ENCODE measurements around the gene CMSS1. TPM values are rescaled to one million over a fixed set of nuclear protein-coding genes. Genes with fewer than 3 reads are reported as not detected.

Gene CMSS1
- total RNA-seq, 4 donors from 2014 or later = 2.4 to 29.9 (median 5.2) TPM

GRCh38 chr3:100059472-100059871 is 241.8 kb downstream of the CMSS1 start:
- Histone ChIP-seq H3K36me3 (no peaks in the 10 kb centered on the region), H3K27me3 (no peaks in the 10 kb centered on the region), H3K4me3 (no peak overlapping the region), H3K4me1 (peaks cover 0 to 17% (median 2%) of the 10 kb centered on the region in 4 donors), H3K27ac (no peak overlapping the region), H3K9me3 (no peaks in the 10 kb centered on the region)
- 96 to 100% methylated on average over 2 to 3 of the region's 3 CpGs for WGBS, 2 donors (ENCODE audit: low coverage in 1 of 2)
- TF ChIP-seq POLR2AphosphoS5 (IDR thresholded peaks at IDR 0.05) (no peak), CTCF (IDR thresholded peaks at IDR 0.05) (no peak), POLR2A (IDR thresholded peaks at IDR 0.05) (no peak), EP300 (IDR thresholded peaks at IDR 0.05; ENCODE audit: low read depth) (no peak)
- DNase-seq = no peak
- intact Hi-C loops (cut with DNase I; ENCODE audit: low total_unique reads) (no loop called here), in situ Hi-C loops (cut with MboI; ENCODE audit: low pct_ligation_motif_present in 1 of 4, low pct_unique_long_range_greater_than_20kb in 1 of 4, low sequenced_read_pairs in 3 of 4) (loop anchor here (25.0 kb wide), 4 partner anchors 178 to 222 kb away; partner anchors contain the start of gene TBC1D23 (in 1 of the 4))

- no peak for DNase-seq
- intact Hi-C loops (cut with DNase I; ENCODE audit: low total_unique reads) = loop anchor here (10.0 kb wide), 1 partner anchor 194 kb away; no protein-coding TSS in a partner anchor
- Histone ChIP-seq H3K4me1 (peaks cover 0 to 18% (median 3%) of the 10 kb centered on the region in 4 donors), H3K9me3 (no peaks in the 10 kb centered on the region), H3K4me3 (no peak overlapping the region), H3K27ac (no peak overlapping the region), H3K27me3 (no peaks in the 10 kb centered on the region), H3K36me3 (no peaks in the 10 kb centered on the region)
- 78 to 80% methylated on average over 7 of the region's 7 CpGs for whole genome bisulfite sequencing, 2 donors (ENCODE audit: low coverage in 1 of 2)
- in situ Hi-C loops (cut with MboI; ENCODE audit: low pct_ligation_motif_present in 1 of 4, low pct_unique_long_range_greater_than_20kb in 1 of 4, low sequenced_read_pairs in 3 of 4) = loop anchor here (10.0 to 25.0 kb wide), 5 partner anchors 176 to 224 kb away; partner anchors contain the start of gene TBC1D23 (in 1 of the 4)
- TF ChIP-seq EP300 (IDR thresholded peaks at IDR 0.05; ENCODE audit: low read depth) (no peak), CTCF (IDR thresholded peaks at IDR 0.05) (no peak), POLR2AphosphoS5 (IDR thresholded peaks at IDR 0.05) (no peak), POLR2A (IDR thresholded peaks at IDR 0.05) (no peak)
Measured at GRCh38 chr3:100060685-100061484, 243.2 kb downstream of the CMSS1 start.

GRCh38 chr3:100062665-100063064 is 245.0 kb downstream of the CMSS1 start:
- 83 to 94% methylated on average over 2 to 4 of the region's 4 CpGs for WGBS, 2 donors (ENCODE audit: low coverage in 1 of 2)
- Histone ChIP-seq H3K27ac (no peak overlapping the region), H3K4me3 (no peak overlapping the region), H3K4me1 (peaks cover 0 to 24% (median 3%) of the 10 kb centered on the region in 4 donors), H3K9me3 (no peaks in the 10 kb centered on the region), H3K36me3 (no peaks in the 10 kb centered on the region), H3K27me3 (no peaks in the 10 kb centered on the region)
- intact Hi-C loops (cut with DNase I; ENCODE audit: low total_unique reads) (loop anchor here (10.0 kb wide), 1 partner anchor 192 kb away; no protein-coding TSS in a partner anchor), in situ Hi-C loops (cut with MboI; ENCODE audit: low pct_ligation_motif_present in 1 of 4, low pct_unique_long_range_greater_than_20kb in 1 of 4, low sequenced_read_pairs in 3 of 4) (loop anchor here (10.0 to 25.0 kb wide), 5 partner anchors 175 to 225 kb away; partner anchors contain the start of gene TBC1D23 (in 1 of the 4))
- TF ChIP-seq CTCF (IDR thresholded peaks at IDR 0.05) (no peak), POLR2A (IDR thresholded peaks at IDR 0.05) (no peak), POLR2AphosphoS5 (IDR thresholded peaks at IDR 0.05) (no peak), EP300 (IDR thresholded peaks at IDR 0.05; ENCODE audit: low read depth) (no peak)
- DNase-seq = no peak

- Histone ChIP-seq H3K27ac (peak overlapping the region; percentile 26 to 70 (median 46)), H3K27me3 (no peaks in the 10 kb centered on the region), H3K36me3 (no peaks in the 10 kb centered on the region), H3K4me1 (peaks cover 0 to 34% (median 3%) of the 10 kb centered on the region in 4 donors), H3K9me3 (no peaks in the 10 kb centered on the region), H3K4me3 (no peak overlapping the region)
- DNase-seq = no peak
- in situ Hi-C loops (cut with MboI; ENCODE audit: low pct_ligation_motif_present in 1 of 4, low pct_unique_long_range_greater_than_20kb in 1 of 4, low sequenced_read_pairs in 3 of 4) = loop anchor here (10.0 to 25.0 kb wide), 5 partner anchors 173 to 227 kb away; partner anchors contain the start of gene TBC1D23 (in 1 of the 4)
- 71 to 73% methylated on average over 7 of the region's 7 CpGs for WGBS, 2 donors (ENCODE audit: low coverage in 1 of 2)
- intact Hi-C loops (cut with DNase I; ENCODE audit: low total_unique reads) = loop anchor here (10.0 kb wide), 1 partner anchor 191 kb away; no protein-coding TSS in a partner anchor
- TF ChIP-seq POLR2A (IDR thresholded peaks at IDR 0.05) (no peak), POLR2AphosphoS5 (IDR thresholded peaks at IDR 0.05) (peak in 2 of 3 donors; percentile 11 to 23)
Measured at GRCh38 chr3:100063929-100064461, 246.3 kb downstream of the CMSS1 start.
